Fibroblast of pulmonary artery (primary cell): ENCODE data around the gene FRRS1.

ENCODE experiments used
- DNase-seq: peaks from one replicate; pipeline ENCODE4 v3.0.0-alpha.2; 2010; ENCODE audit warnings: low read depth
- H3K4me3 ChIP-seq: replicated peaks from 2 replicates; pipeline ENCODE4 v1.5.1; 2011; ENCODE audit warnings: low read depth, mild to moderate bottlenecking, control low read depth, low read length, moderate library complexity
- CTCF ChIP-seq: IDR thresholded peaks from 2 replicates; pipeline ENCODE4 v1.5.1; 2011; ENCODE audit warnings: mild to moderate bottlenecking, control low read depth, low read length, inconsistent platforms; ENCODE audit errors: missing control alignments

FRRS1 gene

GRCh38 chr1:99781798-99782197 is 15.4 kb upstream of the FRRS1 start:
- no peak for DNase-seq
- H3K4me3 ChIP-seq, result no peak overlapping the region
- TF ChIP-seq CTCF, result no peak

GRCh38 chr1:99777752-99778151 is 11.3 kb upstream of the FRRS1 start:
- H3K4me3 ChIP-seq, result no peak overlapping the region
- no peak for TF ChIP-seq CTCF
- no peak for DNase-seq

- H3K4me3 ChIP-seq, result no peak overlapping the region
- TF ChIP-seq CTCF, result no peak
- no peak for DNase-seq
Measured at GRCh38 chr1:99776120-99776519, 9.7 kb upstream of the FRRS1 start.

- no peak for TF ChIP-seq CTCF
- DNase-seq, result no peak
- H3K4me3 ChIP-seq, result no peak overlapping the region
Measured at GRCh38 chr1:99772809-99773208, 6.4 kb upstream of the FRRS1 start.

GRCh38 chr1:99771513-99771918 is 5.1 kb upstream of the FRRS1 start:
- TF ChIP-seq CTCF, result no peak
- H3K4me3 ChIP-seq, result no peak overlapping the region
- DNase-seq, result no peak

- DNase-seq, result peak; percentile 75
- H3K4me3 ChIP-seq, result no peak overlapping the region
- no peak for TF ChIP-seq CTCF
Measured at GRCh38 chr1:99768524-99769245, 2.2 kb upstream of the FRRS1 start.

- no peak overlapping the region for H3K4me3 ChIP-seq
- TF ChIP-seq CTCF, result no peak
- peak; percentile 65 for DNase-seq
Measured at GRCh38 chr1:99768104-99768503, 1.7 kb upstream of the FRRS1 start.
